ENCODE measurements around the gene ASIC5. TPM values are rescaled to one million over a fixed set of nuclear protein-coding genes. Genes with fewer than 3 reads are reported as not detected.

The ASIC5 gene
- total RNA-seq, 1 experiment from 2014 or later = not detected

DNA sequence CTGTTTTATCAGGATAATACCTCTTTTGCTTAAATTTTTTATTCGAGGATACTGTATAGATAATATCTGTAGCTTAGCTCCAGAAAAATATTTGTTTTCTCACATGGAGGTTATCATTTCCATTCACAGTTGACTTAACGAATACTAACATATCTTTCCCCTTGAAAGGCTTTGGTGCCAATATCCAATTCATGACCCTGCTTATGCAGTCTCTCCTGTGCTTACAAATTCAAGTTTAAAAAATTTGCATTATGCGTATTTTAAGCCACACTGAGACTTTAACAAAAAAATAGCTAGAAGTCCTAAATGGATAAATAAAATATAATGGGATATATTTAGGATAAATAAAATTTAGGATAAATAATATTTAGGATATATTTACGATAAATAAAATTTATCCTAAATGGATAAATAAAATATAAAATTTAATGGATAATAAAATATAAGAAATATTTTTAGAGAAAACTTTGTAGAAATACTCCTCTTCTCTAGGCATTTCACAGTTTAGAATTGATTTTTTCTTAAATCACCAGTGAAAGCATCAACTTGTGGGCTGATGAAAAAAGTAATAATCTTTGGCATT is 84.7 kb downstream of the ASIC5 start:
- Histone ChIP-seq H3T11ph (ENCODE audit: low read length) (no peak overlapping the region), H3K56ac (ENCODE audit: insufficient read length, low read depth, low read length) (no peak overlapping the region), H3K18ac (ENCODE audit: insufficient read length, low read depth, low read length) (no peak overlapping the region), H3K79me1 (ENCODE audit: insufficient read depth, low read depth, low read length, poor library complexity, severe bottlenecking) (no peaks in the 10 kb centered on the region), H4K5ac (ENCODE audit: insufficient read length, low read depth, low read length) (no peak overlapping the region), H2BK20ac (ENCODE audit: low read depth, low read length, poor library complexity, severe bottlenecking) (no peak overlapping the region), H3K79me2 (ENCODE audit: insufficient read depth, low read length) (no peaks in the 10 kb centered on the region; the same call in 1 of the 2 replicates), H3K4ac (ENCODE audit: low read depth, low read length) (no peak overlapping the region), H2BK15ac (ENCODE audit: low read depth, low read length) (no peak overlapping the region), H3K4me2 (ENCODE audit: insufficient read depth, insufficient read length, low read length) (no peak overlapping the region), H4K91ac (ENCODE audit: insufficient read length, low read depth, low read length) (no peak overlapping the region), H3K4me1 (ENCODE audit: insufficient read depth, low read length) (no peaks in the 10 kb centered on the region), H3K14ac (ENCODE audit: insufficient read depth, low read length) (no peak overlapping the region), H4K8ac (replicated peaks; ENCODE audit: insufficient read length, low read depth, low read length) (no peak overlapping the region), H3K23ac (ENCODE audit: insufficient read length, low read depth, low read length) (no peak overlapping the region), H3K9ac (ENCODE audit: extremely low read depth, insufficient read length, low read length) (no peak overlapping the region), H2AFZ (ENCODE audit: low read length) (no peak overlapping the region), H3K27ac (ENCODE audit: insufficient read length, low read depth, low read length) (no peak overlapping the region), H2BK120ac (ENCODE audit: low read depth, low read length, poor library complexity, severe bottlenecking) (no peak overlapping the region), H3K23me2 (ENCODE audit: insufficient read length, low read depth, low read length, poor library complexity, severe bottlenecking) (no peaks in the 10 kb centered on the region), H2BK12ac (ENCODE audit: insufficient read length, low read depth, low read length) (no peak overlapping the region), H3K9me3 (ENCODE audit: control insufficient read depth, low read depth, low read length) (no peaks in the 10 kb centered on the region), H4K20me1 (ENCODE audit: control insufficient read depth, insufficient read depth, insufficient read length) (no peaks in the 10 kb centered on the region), H2AK5ac (ENCODE audit: insufficient read length, low read length) (no peak overlapping the region), H2BK5ac (ENCODE audit: insufficient read length, low read length) (no peak overlapping the region), H3K27me3 (ENCODE audit: insufficient read depth, low read length) (no peaks in the 10 kb centered on the region)
- Mint-ChIP-seq H3K27me3 (ENCODE audit: low read depth) (no peaks in the 10 kb centered on the region), H3K4me1 (peaks cover 4 to 7% of the 10 kb centered on the region in 2 experiments; a peak in 2 of 4 replicates), H3K9me3 (no peaks in the 10 kb centered on the region), H3K36me3 (ENCODE audit: insufficient read depth in 1 of 3, low read depth in 3 of 3) (no peaks in the 10 kb centered on the region), H3K4me3 (no peak overlapping the region), H3K27ac (no peak overlapping the region)
- TF ChIP-seq, protein P1, sequence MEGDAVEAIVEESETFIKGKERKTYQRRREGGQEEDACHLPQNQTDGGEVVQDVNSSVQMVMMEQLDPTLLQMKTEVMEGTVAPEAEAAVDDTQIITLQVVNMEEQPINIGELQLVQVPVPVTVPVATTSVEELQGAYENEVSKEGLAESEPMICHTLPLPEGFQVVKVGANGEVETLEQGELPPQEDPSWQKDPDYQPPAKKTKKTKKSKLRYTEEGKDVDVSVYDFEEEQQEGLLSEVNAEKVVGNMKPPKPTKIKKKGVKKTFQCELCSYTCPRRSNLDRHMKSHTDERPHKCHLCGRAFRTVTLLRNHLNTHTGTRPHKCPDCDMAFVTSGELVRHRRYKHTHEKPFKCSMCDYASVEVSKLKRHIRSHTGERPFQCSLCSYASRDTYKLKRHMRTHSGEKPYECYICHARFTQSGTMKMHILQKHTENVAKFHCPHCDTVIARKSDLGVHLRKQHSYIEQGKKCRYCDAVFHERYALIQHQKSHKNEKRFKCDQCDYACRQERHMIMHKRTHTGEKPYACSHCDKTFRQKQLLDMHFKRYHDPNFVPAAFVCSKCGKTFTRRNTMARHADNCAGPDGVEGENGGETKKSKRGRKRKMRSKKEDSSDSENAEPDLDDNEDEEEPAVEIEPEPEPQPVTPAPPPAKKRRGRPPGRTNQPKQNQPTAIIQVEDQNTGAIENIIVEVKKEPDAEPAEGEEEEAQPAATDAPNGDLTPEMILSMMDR (conservative IDR thresholded peaks at IDR 0.05) = no peak
- no CpG with 5 or more reads among the region's 4 CpGs for WGBS (ENCODE audit: extremely low coverage, insufficient read length, low lambda C conversion rate)
- DNase-seq = no peak
